Neural cell (in vitro differentiated cells): Measurements from ENCODE around the gene BLM.

Experiments
- CTCF ChIP-seq: fragments of 450-650 bp; IDR thresholded peaks from 2 replicates; pipeline ENCODE4 v1.5.1; 2014; ENCODE audit warnings: antibody characterized with exemption, mild to moderate bottlenecking, moderate library complexity; ENCODE audit not compliant: poor library complexity, severe bottlenecking
- EP300 ChIP-seq: fragments of 450-650 bp; conservative IDR thresholded peaks from 2 replicates; pipeline ENCODE4 v1.6.1; 2014; ENCODE audit warnings: antibody characterized with exemption, mild to moderate bottlenecking, moderate library complexity; ENCODE audit not compliant: poor library complexity, severe bottlenecking
- EZH2 ChIP-seq: fragments of 200-600, 300-800 bp; shearing (Covaris generic), sonication (generic); IDR thresholded peaks from 2 replicates; pipeline ENCODE4 v1.6.1; 2014; ENCODE audit warnings: antibody characterized with exemption, low read length, borderline replicate concordance, mild to moderate bottlenecking; ENCODE audit not compliant: insufficient read depth, poor library complexity, severe bottlenecking
- POLR2AphosphoS5 ChIP-seq: IDR thresholded peaks from 2 replicates; pipeline ENCODE4 v1.6.1; 2012

GRCh38 chr15:90865702-90866101, 148.6 kb downstream of the BLM start:
- TF ChIP-seq CTCF (no peak), EP300 (no peak), POLR2AphosphoS5 (no peak), EZH2 (no peak)
